PC-3 (cell line): ENCODE measurements around the gene SUGCT. TPM values are rescaled to one million over a fixed set of nuclear protein-coding genes. Genes with fewer than 3 reads are reported as not detected.
A peak's percentile ranks its signal among the peaks of the same experiment; 100 is the strongest.

ENCODE experiments used
- ATAC-seq: fragments of 200-7000 bp; cut with Tn5 transposase; 2 replicates; pipeline ENCODE4 v1.9.1; 2020; ENCODE audit warnings: mild to moderate bottlenecking, moderate library complexity
- BruUV-seq: library from RNA; stranded (reverse); fragments of 400-500 nt; replicated peaks from 2 replicates; lab custom pipeline; 2021; lab: Mats Ljungman, UMichigan
- CTCF ChIA-PET: fragments of 300-600 bp; sonication (Branson Sonifier 250); formaldehyde crosslinking; loops from one replicate; lab custom pipeline; 2022; ENCODE audit warnings: antibody characterized with exemption; lab: Charles Lee
- POLR2A ChIA-PET: fragments of 300-600 bp; sonication (Branson Sonifier 250); formaldehyde crosslinking; loops from one replicate; lab custom pipeline; 2022; ENCODE audit warnings: antibody characterized with exemption; ENCODE audit not compliant: unreplicated experiment; lab: Charles Lee
- DNase-seq: peaks from one replicate; pipeline ENCODE4 v3.0.0-alpha.2; 2015
- H2AFZ ChIP-seq: fragments of 300-600 bp; sonication (generic); 2 replicates; pipeline ENCODE4 v1.6.0; 2016; ENCODE audit warnings: antibody characterized with exemption, low read length
- H3F3A ChIP-seq: fragments of 300-600 bp; sonication (generic); one replicate; pipeline ENCODE4 v1.6.0; 2017; ENCODE audit warnings: antibody characterized with exemption, low read length, control low read depth, mild to moderate bottlenecking; ENCODE audit not compliant: unreplicated experiment
- H3K27ac ChIP-seq: fragments of 300-600 bp; sonication (generic); 2 replicates; pipeline ENCODE4 v1.5.1; 2016; ENCODE audit warnings: mild to moderate bottlenecking, low read length
- H3K27me3 ChIP-seq: fragments of 300-600 bp; sonication (generic); 2 replicates; pipeline ENCODE4 v1.6.1; 2016; ENCODE audit warnings: low read length, mixed read lengths
- H3K36me3 ChIP-seq: fragments of 300-600 bp; sonication (generic); 2 replicates; pipeline ENCODE4 v1.6.1; 2016; ENCODE audit warnings: low read depth, mixed run types, low read length, mixed read lengths
- H3K4me1 ChIP-seq: fragments of 300-600 bp; sonication (generic); 2 replicates; pipeline ENCODE4 v1.5.1; 2016; ENCODE audit warnings: low read length; ENCODE audit not compliant: insufficient read depth
- H3K4me2 ChIP-seq: fragments of 300-600 bp; sonication (generic); 2 replicates; pipeline ENCODE4 v1.6.0; 2016; ENCODE audit warnings: low read length
- H3K4me3 ChIP-seq: fragments of 300-600 bp; sonication (generic); 2 replicates; pipeline ENCODE4 v1.5.1; 2016; ENCODE audit warnings: mild to moderate bottlenecking, low read length, mixed read lengths
- H3K79me2 ChIP-seq: fragments of 300-600 bp; sonication (generic); 2 replicates; pipeline ENCODE4 v1.6.1; 2017; ENCODE audit warnings: low read length, mixed read lengths
- H3K9ac ChIP-seq: fragments of 300-600 bp; sonication (generic); 2 replicates; pipeline ENCODE4 v1.6.0; 2016; ENCODE audit warnings: mild to moderate bottlenecking, low read length
- H3K9me2 ChIP-seq: fragments of 300-600 bp; sonication (generic); replicated peaks from 2 replicates; pipeline ENCODE4 v1.6.1; 2016; ENCODE audit warnings: mixed run types, low read length, mixed read lengths
- H3K9me3 ChIP-seq: fragments of 300-600 bp; sonication (generic); 2 replicates; pipeline ENCODE4 v1.6.1; 2016; ENCODE audit warnings: low read length, mixed read lengths
- H4K20me1 ChIP-seq: fragments of 300-600 bp; sonication (generic); 2 replicates; pipeline ENCODE4 v1.6.1; 2016; ENCODE audit warnings: low read length, mixed read lengths
- EZH2 ChIP-seq: fragments of 300-600 bp; sonication (generic); IDR thresholded peaks from one replicate; pipeline ENCODE4 v1.6.1; 2017; ENCODE audit warnings: antibody characterized with exemption, mild to moderate bottlenecking, low read length; ENCODE audit not compliant: unreplicated experiment
- EZH2phosphoT487 ChIP-seq: fragments of 300-600 bp; sonication (generic); IDR thresholded peaks from 2 replicates; pipeline ENCODE4 v1.6.1; 2018; ENCODE audit warnings: mild to moderate bottlenecking, antibody characterized with exemption, low read length, borderline replicate concordance
- intact Hi-C: fragments of 100-400 bp; cut with micrococcal nuclease; formaldehyde crosslinking; loops from 2 replicates; pipeline ENCODE4 v1.9.0; 2023
- total RNA-seq: library from RNA; depleted of rRNA; stranded (reverse); fragments of >200 nt; gene quantifications from 2 replicates; pipeline ENCODE4 v1.2.3, GENCODE V29; 2014
- TF ChIP-seq, protein P1 (sequence below): fragments of 300-600 bp; sonication (generic); conservative IDR thresholded peaks from 2 replicates; pipeline ENCODE4 v1.5.1; 2017; ENCODE audit warnings: antibody characterized with exemption, low read depth, mild to moderate bottlenecking, low read length

The SUGCT gene
- total RNA-seq, 1 experiment from 2014 or later, result 2.9 TPM

DNA sequence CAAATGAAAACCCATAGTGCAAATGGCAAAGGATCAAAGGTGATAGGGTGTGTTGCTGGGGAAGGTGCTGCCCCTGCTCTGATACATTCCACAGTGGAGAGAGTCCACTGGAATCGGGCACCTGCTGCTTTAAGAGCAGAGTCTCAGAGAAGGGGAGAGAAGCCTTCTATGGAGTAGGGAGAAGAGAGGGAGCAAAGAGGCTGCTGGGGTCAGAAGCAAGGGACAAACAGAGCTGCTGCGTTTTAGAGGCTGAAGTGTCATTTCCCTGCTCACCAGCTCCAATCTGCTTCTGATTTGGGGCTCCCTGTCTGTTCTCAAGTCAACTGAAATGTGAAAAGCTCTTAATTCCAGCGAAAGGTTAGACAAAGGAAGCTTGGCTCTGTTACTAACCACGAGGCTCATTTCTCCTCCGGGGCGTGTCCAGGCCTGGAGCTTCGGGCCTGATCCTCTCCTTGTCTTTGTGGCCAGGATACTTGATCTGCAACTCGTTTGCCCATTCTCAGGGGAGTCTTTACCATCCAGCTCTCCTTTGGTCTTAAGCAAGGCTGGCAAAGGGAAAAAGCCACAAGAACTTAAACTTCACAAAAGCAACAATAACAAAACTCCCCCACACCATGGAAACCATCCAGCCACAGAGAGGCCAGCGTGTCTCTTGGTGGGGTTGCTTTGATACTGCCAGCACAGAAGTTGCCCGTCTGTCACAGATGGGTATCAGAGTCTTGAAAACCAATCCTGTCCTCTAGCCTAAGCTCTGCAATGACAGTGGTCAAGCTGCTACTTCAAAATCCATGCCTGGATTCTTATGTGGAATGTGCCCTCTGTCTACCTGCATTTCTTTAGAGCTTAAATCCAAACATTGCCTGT, 692.6 kb downstream of the SUGCT start:
- H4K20me1 ChIP-seq, result no peaks in the 10 kb centered on the region
- ATAC-seq (no peak), DNase-seq (no peak)
- no peaks in the 10 kb centered on the region; the same call in 1 of the 2 replicates for H3K9me2 ChIP-seq
- H3K4me1 ChIP-seq, result peaks cover 42% of the 10 kb centered on the region
- no peak overlapping the region for H3K4me2 ChIP-seq
- H3K9ac ChIP-seq, result no peak overlapping the region
- ChIA-PET POLR2A (interaction anchor here (0.6 to 1.1 kb wide), 3 partner anchors 8 to 875 kb away, joined by 3 read pairs; partner anchors contain the start of gene INHBA), CTCF (interaction anchor here (0.7 kb wide), 1 partner anchor 279 kb away, joined by 3 read pairs; no protein-coding TSS in a partner anchor)
- no peaks in the 10 kb centered on the region for H3K9me3 ChIP-seq
- TF ChIP-seq EZH2phosphoT487 (no peak), EZH2 (no peak)
- TF ChIP-seq, protein P1, sequence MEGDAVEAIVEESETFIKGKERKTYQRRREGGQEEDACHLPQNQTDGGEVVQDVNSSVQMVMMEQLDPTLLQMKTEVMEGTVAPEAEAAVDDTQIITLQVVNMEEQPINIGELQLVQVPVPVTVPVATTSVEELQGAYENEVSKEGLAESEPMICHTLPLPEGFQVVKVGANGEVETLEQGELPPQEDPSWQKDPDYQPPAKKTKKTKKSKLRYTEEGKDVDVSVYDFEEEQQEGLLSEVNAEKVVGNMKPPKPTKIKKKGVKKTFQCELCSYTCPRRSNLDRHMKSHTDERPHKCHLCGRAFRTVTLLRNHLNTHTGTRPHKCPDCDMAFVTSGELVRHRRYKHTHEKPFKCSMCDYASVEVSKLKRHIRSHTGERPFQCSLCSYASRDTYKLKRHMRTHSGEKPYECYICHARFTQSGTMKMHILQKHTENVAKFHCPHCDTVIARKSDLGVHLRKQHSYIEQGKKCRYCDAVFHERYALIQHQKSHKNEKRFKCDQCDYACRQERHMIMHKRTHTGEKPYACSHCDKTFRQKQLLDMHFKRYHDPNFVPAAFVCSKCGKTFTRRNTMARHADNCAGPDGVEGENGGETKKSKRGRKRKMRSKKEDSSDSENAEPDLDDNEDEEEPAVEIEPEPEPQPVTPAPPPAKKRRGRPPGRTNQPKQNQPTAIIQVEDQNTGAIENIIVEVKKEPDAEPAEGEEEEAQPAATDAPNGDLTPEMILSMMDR, result no peak
- H3K36me3 ChIP-seq, result no peaks in the 10 kb centered on the region
- H3K79me2 ChIP-seq, result no peaks in the 10 kb centered on the region
- peak overlapping the region; percentile 37 for H2AFZ ChIP-seq
- no peaks in the 10 kb centered on the region for H3K27me3 ChIP-seq
- no peaks in the 10 kb centered on the region for H3F3A ChIP-seq
- no peak overlapping the region for H3K27ac ChIP-seq
- intact Hi-C loops, result no loop called here
- no peak overlapping the region for H3K4me3 ChIP-seq
- no TSS peak for BruUV-seq

GRCh38 chr7:40828686-40829600, 694.1 kb downstream of the SUGCT start:
- intact Hi-C loops, result no loop called here
- no peaks in the 10 kb centered on the region for H3K79me2 ChIP-seq
- no peaks in the 10 kb centered on the region for H3K9me3 ChIP-seq
- H3K27ac ChIP-seq, result no peak overlapping the region
- ATAC-seq, result no peak
- ChIA-PET CTCF (no interaction called here), POLR2A (no interaction called here)
- no peaks in the 10 kb centered on the region for H4K20me1 ChIP-seq
- no peaks in the 10 kb centered on the region for H3F3A ChIP-seq
- H3K4me3 ChIP-seq, result no peak overlapping the region
- no peak overlapping the region for H2AFZ ChIP-seq
- H3K9ac ChIP-seq, result no peak overlapping the region
- BruUV-seq, result no TSS peak
- no peaks in the 10 kb centered on the region for H3K36me3 ChIP-seq
- TF ChIP-seq EZH2phosphoT487 (no peak), EZH2 (no peak)
- TF ChIP-seq, protein P1, result no peak
- H3K4me1 ChIP-seq, result peaks cover 40% of the 10 kb centered on the region
- H3K4me2 ChIP-seq, result no peak overlapping the region
- no peaks in the 10 kb centered on the region for H3K27me3 ChIP-seq
- no peaks in the 10 kb centered on the region; the same call in 1 of the 2 replicates for H3K9me2 ChIP-seq
- no peak for DNase-seq
